HepG2 (cell line): Measurements from ENCODE around the gene C17orf58. TPM values are rescaled to one million over a fixed set of nuclear protein-coding genes. Genes with fewer than 3 reads are reported as not detected.

Experiments
- ATAC-seq: fragments of 200-7000 bp; cut with Tn5 transposase; 3 replicates; pipeline ENCODE4 v1.9.1; 2020; ENCODE audit warnings: mild to moderate bottlenecking, moderate library complexity
- BruUV-seq: library from RNA; stranded (reverse); fragments of 400-500 nt; replicated peaks from 2 replicates; lab custom pipeline; 2021; lab: Mats Ljungman, UMichigan
- CTCF ChIA-PET: fragments of 300-600 bp; formaldehyde crosslinking; extraction: SDS; loops from one replicate; lab custom pipeline; 2021; ENCODE audit warnings: low total read pairs, inconsistent platforms, low intra/inter-chr PET ratio; lab: Yijun Ruan, JAX
- POLR2A ChIA-PET: fragments of 350-600 bp; sonication (Branson Sonifier 250); formaldehyde crosslinking; loops from one replicate; lab custom pipeline; 2020; ENCODE audit warnings: antibody characterized with exemption, inconsistent platforms; lab: Yijun Ruan, JAX
- DNase-seq: peaks from one replicate; pipeline ENCODE4 v3.0.0-alpha.2; 2015; ENCODE audit warnings: low spot score
- FAIRE-seq: peaks from 3 replicates; lab custom pipeline; 2011; peaks lifted over from hg19 to GRCh38; lab: Jason Lieb, UNC
- H2AFZ ChIP-seq: one replicate; pipeline ENCODE4 v1.6.1; 2011; ENCODE audit warnings: low read length, inconsistent platforms
- H3K27ac ChIP-seq: fragments of 300-600 bp; 3 replicates; pipeline ENCODE4 v1.8.0; 2011; ENCODE audit warnings: mixed run types, mild to moderate bottlenecking, mixed read lengths, low read length, inconsistent platforms; ENCODE audit not compliant: insufficient read depth; ENCODE audit errors: extremely low read length
- H3K27me3 ChIP-seq, 2 experiments: fragments of 200-600 bp in 1 of 2; 2 replicates in 1 of 2; 3 replicates in 1 of 2; pipeline versions ENCODE4 v1.6.0 to v1.8.0; 2011; ENCODE audit warnings: low read length in 2 of 2, mild to moderate bottlenecking in 2 of 2, moderate library complexity in 2 of 2, inconsistent platforms in 1 of 2; ENCODE audit not compliant: insufficient read depth in 2 of 2, control insufficient read depth in 1 of 2
- H3K36me3 ChIP-seq, 2 experiments: fragments of 200-600 bp in 1 of 2; replicated peaks in 1 of 2; 2 replicates in 1 of 2; 3 replicates in 1 of 2; pipeline versions ENCODE4 v1.5.1 to v1.8.0; 2011; ENCODE audit warnings: low read length in 2 of 2, inconsistent platforms in 1 of 2; ENCODE audit not compliant: insufficient read depth in 2 of 2, control insufficient read depth in 1 of 2
- H3K4me1 ChIP-seq: 2 replicates; pipeline ENCODE4 v1.5.1; 2012; ENCODE audit warnings: low read length, inconsistent platforms; ENCODE audit not compliant: insufficient read depth
- H3K4me2 ChIP-seq: 2 replicates; pipeline ENCODE4 v1.6.0; 2011; ENCODE audit warnings: low read depth, low read length, inconsistent platforms
- H3K4me3 ChIP-seq, 3 experiments: fragments of 200-600 bp in 1 of 3; sonication (generic), shearing (Covaris generic) in 1 of 3; replicated peaks in 1 of 3; 2 replicates each; pipeline ENCODE4 v1.5.1; 2011 to 2016; ENCODE audit warnings: low read length in 3 of 3, inconsistent platforms in 2 of 3, low read depth in 2 of 3, mild to moderate bottlenecking in 2 of 3, control low read depth in 1 of 3, mixed read lengths in 1 of 3; ENCODE audit not compliant: insufficient read depth in 1 of 3
- H3K79me2 ChIP-seq: one replicate; pipeline ENCODE4 v1.6.1; 2011; ENCODE audit warnings: low read length, inconsistent platforms; ENCODE audit not compliant: insufficient read depth
- H3K9ac ChIP-seq: 2 replicates; pipeline ENCODE4 v1.6.0; 2011; ENCODE audit warnings: mild to moderate bottlenecking, low read depth, low read length, inconsistent platforms; ENCODE audit not compliant: insufficient read depth
- H3K9me3 ChIP-seq: 2 replicates; pipeline ENCODE4 v1.5.1; 2012; ENCODE audit warnings: mild to moderate bottlenecking, low read length
- H4K20me1 ChIP-seq: 2 replicates; pipeline ENCODE4 v1.6.0; 2011; ENCODE audit warnings: inconsistent platforms, mild to moderate bottlenecking, low read length, moderate library complexity; ENCODE audit not compliant: insufficient read depth
- MEIS2 ChIP-seq: sonication (generic); formaldehyde crosslinking; IDR thresholded peaks from 2 replicates; pipeline ENCODE4 v1.9.0; 2021; ENCODE audit warnings: mild to moderate bottlenecking, missing genetic modification reagents
- WGBS: methylation state at CpG from one replicate; pipeline ENCODE4 v1.1.6; 2017; ENCODE audit warnings: low lambda C conversion rate; 5-methylcytosine and 5-hydroxymethylcytosine counted together
- in situ Hi-C: cut with HindIII; loops from 2 replicates; pipeline ENCODE4 v1.10.0; 2017; ENCODE audit warnings: low pct_unique_long_range_greater_than_20kb; ENCODE audit not compliant: extremely low pct_ligation_motif_present
- intact Hi-C: fragments of 100-400 bp; cut with micrococcal nuclease; formaldehyde crosslinking; loops from one replicate; pipeline ENCODE4 v1.10.0; 2022; ENCODE audit not compliant: unreplicated experiment
- polyA plus RNA-seq, 8 experiments: library from polyadenylated mRNA; depleted of rRNA in 3 of 8; stranded (reverse) in 7 of 8; unstranded in 1 of 8; fragments of >200 nt; fragmentation: Illumina TruSeq in 4 of 8; extraction: Trizol in 4 of 8; gene quantifications; 2 replicates each; pipeline versions ENCODE4 v1.2.1 to v1.2.3, GENCODE V29; 2011 to 2016; ENCODE audit warnings: low read depth in 4 of 8, missing spikeins in 1 of 8, mixed read lengths in 1 of 8; ENCODE audit not compliant: insufficient read depth in 1 of 8
- total RNA-seq, 5 experiments: library from RNA; depleted of rRNA; stranded (reverse); fragments of >200 nt; fragmentation: Illumina TruSeq; extraction: Trizol; gene quantifications; 2 replicates each; pipeline ENCODE4 v1.2.3, GENCODE V29; 2016; ENCODE audit warnings: low read depth in 1 of 5
- TF ChIP-seq, protein P1 (sequence below): IDR thresholded peaks from 2 replicates; pipeline ENCODE4 v1.6.1; 2018; ENCODE audit warnings: missing genetic modification reagents
- TF ChIP-seq, protein P2 (sequence below): sonication (generic); formaldehyde crosslinking; IDR thresholded peaks from 2 replicates; pipeline ENCODE4 v1.5.0; 2020; ENCODE audit warnings: mild to moderate bottlenecking, missing genetic modification reagents, moderate library complexity
- TF ChIP-seq, protein P3 (sequence below): IDR thresholded peaks from 2 replicates; pipeline ENCODE4 v1.4.0; 2020; ENCODE audit warnings: mild to moderate bottlenecking, missing genetic modification reagents

Gene C17orf58
- total and polyA plus RNA-seq, 2 of the 13 experiments (the other 11 are each of a cell fraction or from before 2014, with no cell fraction given) = 15.6 to 15.8 TPM

DNA sequence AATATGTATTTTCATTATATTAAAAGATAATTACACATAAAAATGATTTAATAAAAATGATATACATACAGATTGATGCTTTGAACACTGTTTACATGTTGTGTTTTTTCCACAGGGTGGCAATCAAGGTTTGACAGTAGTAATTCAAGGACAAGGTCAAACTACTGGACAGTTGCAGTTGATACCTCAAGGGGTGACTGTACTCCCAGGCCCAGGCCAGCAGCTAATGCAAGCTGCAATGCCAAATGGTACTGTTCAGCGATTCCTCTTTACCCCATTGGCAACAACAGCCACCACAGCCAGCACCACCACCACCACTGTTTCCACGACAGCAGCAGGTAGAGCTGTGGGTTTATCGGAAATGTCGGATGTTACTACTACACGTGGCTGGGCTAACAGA, 52.2 kb downstream of the C17orf58 start:
- no peak overlapping the region for H3K4me3 ChIP-seq
- H3K79me2 ChIP-seq = no peaks in the 10 kb centered on the region
- ChIA-PET POLR2A (no interaction called here), CTCF (no interaction called here)
- DNase-seq = no peak
- no peak for FAIRE-seq
- intact Hi-C loops = no loop called here
- H3K27me3 ChIP-seq = no peaks in the 10 kb centered on the region
- peaks cover 50 to 89% of the 10 kb centered on the region in 2 experiments for H3K36me3 ChIP-seq
- 0 out of 2 replicates have a peak, but pooled peaks cover 6% of the 10 kb centered on the region for H3K4me1 ChIP-seq
- no peak overlapping the region for H3K4me2 ChIP-seq
- BruUV-seq = no TSS peak
- no peak overlapping the region for H2AFZ ChIP-seq
- no peak overlapping the region for H3K9ac ChIP-seq
- no peak for TF ChIP-seq MEIS2 (CRISPR knock-in tag)
- TF ChIP-seq, protein P1, sequence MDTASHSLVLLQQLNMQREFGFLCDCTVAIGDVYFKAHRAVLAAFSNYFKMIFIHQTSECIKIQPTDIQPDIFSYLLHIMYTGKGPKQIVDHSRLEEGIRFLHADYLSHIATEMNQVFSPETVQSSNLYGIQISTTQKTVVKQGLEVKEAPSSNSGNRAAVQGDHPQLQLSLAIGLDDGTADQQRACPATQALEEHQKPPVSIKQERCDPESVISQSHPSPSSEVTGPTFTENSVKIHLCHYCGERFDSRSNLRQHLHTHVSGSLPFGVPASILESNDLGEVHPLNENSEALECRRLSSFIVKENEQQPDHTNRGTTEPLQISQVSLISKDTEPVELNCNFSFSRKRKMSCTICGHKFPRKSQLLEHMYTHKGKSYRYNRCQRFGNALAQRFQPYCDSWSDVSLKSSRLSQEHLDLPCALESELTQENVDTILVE (CRISPR knock-in tag) = no peak
- no peaks in the 10 kb centered on the region for H4K20me1 ChIP-seq
- in situ Hi-C loops = no loop called here
- WGBS = 98% methylated on average over 5 of the region's 5 CpGs
- no peaks in the 10 kb centered on the region for H3K9me3 ChIP-seq
- ATAC-seq = no peak
- H3K27ac ChIP-seq = no peak overlapping the region

DNA sequence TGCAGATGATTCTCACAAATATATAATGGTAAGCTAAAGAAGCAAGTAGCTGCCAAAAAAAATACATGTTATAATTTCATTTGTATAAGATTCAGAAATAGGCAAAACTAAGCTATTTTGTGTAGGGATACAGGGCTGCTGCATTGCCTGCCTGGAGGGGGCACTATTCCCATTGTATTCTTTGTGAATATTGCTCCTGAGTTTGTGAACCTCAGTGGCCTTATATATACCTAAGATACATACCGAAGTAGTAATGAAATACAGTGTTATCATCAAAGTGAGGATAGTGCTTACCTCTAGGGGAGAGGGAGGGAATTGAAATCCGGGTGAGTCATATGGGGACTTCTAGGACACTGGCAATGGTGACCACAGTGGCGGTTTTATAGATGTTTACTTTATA, 53.5 kb downstream of the C17orf58 start:
- no peaks in the 10 kb centered on the region for H3K79me2 ChIP-seq
- in situ Hi-C loops = no loop called here
- POLR2A ChIA-PET = no interaction called here
- TF ChIP-seq, protein P2, sequence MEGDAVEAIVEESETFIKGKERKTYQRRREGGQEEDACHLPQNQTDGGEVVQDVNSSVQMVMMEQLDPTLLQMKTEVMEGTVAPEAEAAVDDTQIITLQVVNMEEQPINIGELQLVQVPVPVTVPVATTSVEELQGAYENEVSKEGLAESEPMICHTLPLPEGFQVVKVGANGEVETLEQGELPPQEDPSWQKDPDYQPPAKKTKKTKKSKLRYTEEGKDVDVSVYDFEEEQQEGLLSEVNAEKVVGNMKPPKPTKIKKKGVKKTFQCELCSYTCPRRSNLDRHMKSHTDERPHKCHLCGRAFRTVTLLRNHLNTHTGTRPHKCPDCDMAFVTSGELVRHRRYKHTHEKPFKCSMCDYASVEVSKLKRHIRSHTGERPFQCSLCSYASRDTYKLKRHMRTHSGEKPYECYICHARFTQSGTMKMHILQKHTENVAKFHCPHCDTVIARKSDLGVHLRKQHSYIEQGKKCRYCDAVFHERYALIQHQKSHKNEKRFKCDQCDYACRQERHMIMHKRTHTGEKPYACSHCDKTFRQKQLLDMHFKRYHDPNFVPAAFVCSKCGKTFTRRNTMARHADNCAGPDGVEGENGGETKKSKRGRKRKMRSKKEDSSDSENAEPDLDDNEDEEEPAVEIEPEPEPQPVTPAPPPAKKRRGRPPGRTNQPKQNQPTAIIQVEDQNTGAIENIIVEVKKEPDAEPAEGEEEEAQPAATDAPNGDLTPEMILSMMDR (CRISPR knock-in tag) = peak; percentile 46
- TF ChIP-seq, protein P3, sequence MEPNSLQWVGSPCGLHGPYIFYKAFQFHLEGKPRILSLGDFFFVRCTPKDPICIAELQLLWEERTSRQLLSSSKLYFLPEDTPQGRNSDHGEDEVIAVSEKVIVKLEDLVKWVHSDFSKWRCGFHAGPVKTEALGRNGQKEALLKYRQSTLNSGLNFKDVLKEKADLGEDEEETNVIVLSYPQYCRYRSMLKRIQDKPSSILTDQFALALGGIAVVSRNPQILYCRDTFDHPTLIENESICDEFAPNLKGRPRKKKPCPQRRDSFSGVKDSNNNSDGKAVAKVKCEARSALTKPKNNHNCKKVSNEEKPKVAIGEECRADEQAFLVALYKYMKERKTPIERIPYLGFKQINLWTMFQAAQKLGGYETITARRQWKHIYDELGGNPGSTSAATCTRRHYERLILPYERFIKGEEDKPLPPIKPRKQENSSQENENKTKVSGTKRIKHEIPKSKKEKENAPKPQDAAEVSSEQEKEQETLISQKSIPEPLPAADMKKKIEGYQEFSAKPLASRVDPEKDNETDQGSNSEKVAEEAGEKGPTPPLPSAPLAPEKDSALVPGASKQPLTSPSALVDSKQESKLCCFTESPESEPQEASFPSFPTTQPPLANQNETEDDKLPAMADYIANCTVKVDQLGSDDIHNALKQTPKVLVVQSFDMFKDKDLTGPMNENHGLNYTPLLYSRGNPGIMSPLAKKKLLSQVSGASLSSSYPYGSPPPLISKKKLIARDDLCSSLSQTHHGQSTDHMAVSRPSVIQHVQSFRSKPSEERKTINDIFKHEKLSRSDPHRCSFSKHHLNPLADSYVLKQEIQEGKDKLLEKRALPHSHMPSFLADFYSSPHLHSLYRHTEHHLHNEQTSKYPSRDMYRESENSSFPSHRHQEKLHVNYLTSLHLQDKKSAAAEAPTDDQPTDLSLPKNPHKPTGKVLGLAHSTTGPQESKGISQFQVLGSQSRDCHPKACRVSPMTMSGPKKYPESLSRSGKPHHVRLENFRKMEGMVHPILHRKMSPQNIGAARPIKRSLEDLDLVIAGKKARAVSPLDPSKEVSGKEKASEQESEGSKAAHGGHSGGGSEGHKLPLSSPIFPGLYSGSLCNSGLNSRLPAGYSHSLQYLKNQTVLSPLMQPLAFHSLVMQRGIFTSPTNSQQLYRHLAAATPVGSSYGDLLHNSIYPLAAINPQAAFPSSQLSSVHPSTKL (CRISPR knock-in tag) = no peak
- TF ChIP-seq, all 625 proteins: peak for 1
- WGBS = 98% methylated on average over 3 of the region's 3 CpGs
- FAIRE-seq (peak; percentile 54), ATAC-seq (peak; percentile 61), DNase-seq (no peak)
- no peak overlapping the region for H3K27ac ChIP-seq
- CTCF ChIA-PET = no interaction called here
- no peaks in the 10 kb centered on the region for H3K9me3 ChIP-seq
- H3K27me3 ChIP-seq = no peaks in the 10 kb centered on the region
- 0 out of 2 replicates have a peak, but pooled peaks cover 6% of the 10 kb centered on the region for H3K4me1 ChIP-seq
- H3K4me2 ChIP-seq = no peak overlapping the region
- H3K4me3 ChIP-seq = no peak overlapping the region
- H3K9ac ChIP-seq = no peak overlapping the region
- intact Hi-C loops = no loop called here
- no peak overlapping the region for H2AFZ ChIP-seq
- no TSS peak for BruUV-seq
- no peaks in the 10 kb centered on the region for H4K20me1 ChIP-seq
- H3K36me3 ChIP-seq = peaks cover 39 to 84% of the 10 kb centered on the region in 2 experiments
